Right atrium auricular region (tissue), 2 donors: ENCODE data around the gene MPRIP. TPM values are rescaled to one million over a fixed set of nuclear protein-coding genes. Genes with fewer than 3 reads are reported as not detected.
A peak's percentile ranks its signal among the peaks of the same experiment; 100 is the strongest.

Source experiments
- DNase-seq: peaks from one replicate; pipeline ENCODE4 v3.0.0-alpha.2; 2019; ENCODE audit warnings: low spot score
- H3K27ac ChIP-seq, 2 donors: fragments of 200-600 bp; sonication (generic); 1 replicate in 1 of 2; 2 replicates in 1 of 2; pipeline ENCODE4 v1.5.1; 2016 to 2019
- H3K27me3 ChIP-seq, 2 donors: fragments of 200-600 bp; sonication (generic); one replicate each; pipeline versions ENCODE4 v1.5.1 to v1.6.0; 2017 to 2019
- H3K36me3 ChIP-seq: fragments of 200-600 bp; sonication (generic); one replicate; pipeline ENCODE4 v1.5.1; 2016
- H3K4me1 ChIP-seq, 2 donors: fragments of 200-600 bp; sonication (generic); one replicate each; pipeline versions ENCODE4 v1.5.1 to v1.6.0; 2017 to 2019
- H3K4me3 ChIP-seq, 2 donors: fragments of 200-600 bp; sonication (generic); 1 replicate in 1 of 2; 2 replicates in 1 of 2; pipeline ENCODE4 v1.5.1; 2017 to 2019; ENCODE audit warnings: mild to moderate bottlenecking in 1 of 2, moderate library complexity in 1 of 2
- H3K9me3 ChIP-seq, 2 donors: fragments of 200-600 bp; sonication (generic); one replicate each; pipeline ENCODE4 v1.5.1; 2019
- total RNA-seq, 2 donors: library from RNA; depleted of rRNA; stranded (reverse); fragments of >200 nt; gene quantifications; one replicate each; pipeline ENCODE4 v1.1.0, GENCODE V29; 2016
- TF ChIP-seq, protein P1 (sequence below), 2 donors: fragments of 200-600 bp; sonication (generic); IDR thresholded peaks; one replicate each; pipeline ENCODE4 v1.5.1; 2019; ENCODE audit warnings: antibody characterized with exemption in 2 of 2

MPRIP gene
- total RNA-seq, 2 donors from 2014 or later: 102 to 145 TPM

DNA sequence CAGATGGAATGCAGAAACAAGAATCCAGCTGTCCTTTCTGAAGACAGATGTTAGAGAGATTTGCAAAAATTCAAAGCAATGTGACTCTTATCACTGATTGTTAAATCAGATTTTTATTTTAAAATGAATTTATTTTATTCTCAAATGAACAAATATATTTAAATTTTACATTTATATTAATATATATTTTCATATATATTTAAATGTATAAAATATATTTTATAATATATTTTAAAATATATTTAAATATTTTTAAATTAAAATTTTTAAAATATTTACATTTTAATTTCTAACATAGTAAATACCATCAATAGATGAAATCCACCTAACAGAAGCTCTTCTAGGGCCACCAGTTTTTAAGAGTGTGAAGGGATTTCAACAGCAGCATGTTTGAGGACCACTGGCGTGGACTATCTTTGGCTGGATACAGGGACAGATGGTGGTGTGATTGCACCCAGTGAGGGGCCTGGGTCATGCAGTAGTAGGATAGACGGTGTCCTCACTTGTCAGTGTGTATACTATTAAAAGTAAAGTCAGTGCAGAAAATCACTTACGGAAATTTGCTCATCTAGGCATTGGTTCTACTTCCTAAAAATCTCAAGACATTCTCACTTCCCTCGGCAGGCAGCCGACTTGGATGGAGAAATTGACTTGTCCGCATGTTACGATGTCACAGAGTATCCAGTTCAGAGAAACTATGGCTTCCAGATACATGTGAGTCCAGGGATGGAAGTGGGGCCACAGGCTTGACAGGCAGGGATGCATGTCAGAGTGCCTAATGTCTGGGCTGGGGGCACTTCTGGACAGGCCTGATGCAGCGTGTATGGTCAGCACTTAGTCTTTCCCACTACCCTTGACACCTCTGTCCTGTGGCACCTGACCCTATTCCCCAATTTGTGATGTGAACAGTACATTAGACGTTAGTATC is 107.5 kb downstream of the MPRIP start:
- TF ChIP-seq, protein P1, sequence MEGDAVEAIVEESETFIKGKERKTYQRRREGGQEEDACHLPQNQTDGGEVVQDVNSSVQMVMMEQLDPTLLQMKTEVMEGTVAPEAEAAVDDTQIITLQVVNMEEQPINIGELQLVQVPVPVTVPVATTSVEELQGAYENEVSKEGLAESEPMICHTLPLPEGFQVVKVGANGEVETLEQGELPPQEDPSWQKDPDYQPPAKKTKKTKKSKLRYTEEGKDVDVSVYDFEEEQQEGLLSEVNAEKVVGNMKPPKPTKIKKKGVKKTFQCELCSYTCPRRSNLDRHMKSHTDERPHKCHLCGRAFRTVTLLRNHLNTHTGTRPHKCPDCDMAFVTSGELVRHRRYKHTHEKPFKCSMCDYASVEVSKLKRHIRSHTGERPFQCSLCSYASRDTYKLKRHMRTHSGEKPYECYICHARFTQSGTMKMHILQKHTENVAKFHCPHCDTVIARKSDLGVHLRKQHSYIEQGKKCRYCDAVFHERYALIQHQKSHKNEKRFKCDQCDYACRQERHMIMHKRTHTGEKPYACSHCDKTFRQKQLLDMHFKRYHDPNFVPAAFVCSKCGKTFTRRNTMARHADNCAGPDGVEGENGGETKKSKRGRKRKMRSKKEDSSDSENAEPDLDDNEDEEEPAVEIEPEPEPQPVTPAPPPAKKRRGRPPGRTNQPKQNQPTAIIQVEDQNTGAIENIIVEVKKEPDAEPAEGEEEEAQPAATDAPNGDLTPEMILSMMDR (IDR thresholded peaks at IDR 0.05): no peak
- H3K27ac ChIP-seq: peak overlapping the region in 1 of 2 donors; percentile 37
- H3K4me1 ChIP-seq: peaks cover 0 to 35% of the 10 kb centered on the region in 2 donors
- H3K4me3 ChIP-seq: no peak overlapping the region
- no peaks in the 10 kb centered on the region for H3K27me3 ChIP-seq
- peak; percentile 63 for DNase-seq
- H3K9me3 ChIP-seq: no peaks in the 10 kb centered on the region
- peaks cover 61% of the 10 kb centered on the region for H3K36me3 ChIP-seq

DNA sequence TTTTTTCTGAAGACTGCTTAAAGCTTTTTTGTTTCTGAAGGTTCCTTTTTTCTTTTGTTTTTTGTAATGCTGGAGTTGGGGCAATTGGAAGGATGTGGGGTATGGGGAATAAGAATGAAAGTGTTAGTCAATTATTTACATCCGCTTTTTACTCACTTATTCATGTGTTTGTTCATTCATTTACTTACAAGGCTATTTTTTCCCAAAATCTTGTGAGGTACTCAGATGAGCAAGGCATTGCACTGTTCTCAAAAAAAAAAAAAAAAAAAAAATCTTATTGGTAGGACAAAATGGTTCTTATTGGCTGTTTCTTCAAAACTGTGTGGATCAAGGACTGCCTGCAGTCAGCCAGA is 108.2 kb downstream of the MPRIP start:
- Histone ChIP-seq H3K9me3 (no peaks in the 10 kb centered on the region), H3K4me1 (peaks cover 0 to 28% of the 10 kb centered on the region in 2 donors), H3K4me3 (no peak overlapping the region), H3K36me3 (peaks cover 64% of the 10 kb centered on the region), H3K27ac (peak overlapping the region; percentile 37 to 80), H3K27me3 (no peaks in the 10 kb centered on the region)
- TF ChIP-seq, protein P1 (IDR thresholded peaks at IDR 0.05): no peak
- no peak for DNase-seq

DNA sequence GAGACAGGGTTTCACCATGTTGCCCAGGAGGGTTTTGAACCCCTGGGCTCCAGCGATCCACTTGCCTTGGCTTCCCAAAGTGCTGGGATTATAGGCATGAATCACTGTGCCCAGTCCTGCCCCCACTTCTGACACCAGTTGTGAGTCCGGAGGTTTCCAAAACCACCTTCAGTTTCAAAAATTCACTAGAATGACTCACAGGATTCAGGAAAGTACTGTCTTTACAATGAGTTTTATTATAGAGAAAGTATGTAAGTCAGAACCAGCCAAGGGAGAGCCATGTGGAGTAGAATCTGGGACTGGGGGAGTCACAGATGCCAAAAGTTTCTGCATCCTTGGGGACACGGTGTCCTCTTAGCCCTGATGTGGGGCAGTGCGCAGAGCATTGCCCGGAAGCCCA is 108.8 kb downstream of the MPRIP start:
- DNase-seq: no peak
- Histone ChIP-seq H3K4me1 (peaks cover 0 to 26% of the 10 kb centered on the region in 2 donors), H3K9me3 (no peaks in the 10 kb centered on the region), H3K36me3 (peaks cover 63% of the 10 kb centered on the region), H3K4me3 (no peak overlapping the region), H3K27me3 (no peaks in the 10 kb centered on the region), H3K27ac (peak overlapping the region; percentile 64 to 80)
- TF ChIP-seq, protein P1 (IDR thresholded peaks at IDR 0.05): no peak

DNA sequence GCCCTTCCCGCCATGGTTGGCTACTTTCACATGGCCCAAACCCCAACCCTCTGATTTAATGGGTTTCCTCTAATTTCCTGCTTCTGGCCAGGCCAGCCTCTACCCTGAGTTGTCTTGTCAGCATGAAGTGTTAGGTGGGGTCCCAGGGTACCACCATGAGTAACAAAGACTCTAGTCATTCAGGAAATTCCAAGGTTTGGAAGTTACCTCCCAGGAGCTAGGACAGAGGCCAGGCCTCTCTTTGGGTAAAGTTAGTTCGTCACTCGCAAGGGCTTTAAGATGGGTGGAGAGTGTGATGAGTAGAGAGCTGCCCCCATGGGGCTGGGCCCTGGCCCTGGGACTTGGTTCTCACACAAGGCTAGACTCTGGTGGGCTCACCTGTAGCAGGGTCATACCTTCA is 109.3 kb downstream of the MPRIP start:
- H3K4me1 ChIP-seq: peaks cover 0 to 26% of the 10 kb centered on the region in 2 donors
- H3K27me3 ChIP-seq: no peaks in the 10 kb centered on the region
- TF ChIP-seq, protein P1 (IDR thresholded peaks at IDR 0.05): no peak
- no peak overlapping the region for H3K4me3 ChIP-seq
- DNase-seq: no peak
- no peaks in the 10 kb centered on the region for H3K9me3 ChIP-seq
- peaks cover 63% of the 10 kb centered on the region for H3K36me3 ChIP-seq
- peak overlapping the region; percentile 64 to 80 for H3K27ac ChIP-seq

DNA sequence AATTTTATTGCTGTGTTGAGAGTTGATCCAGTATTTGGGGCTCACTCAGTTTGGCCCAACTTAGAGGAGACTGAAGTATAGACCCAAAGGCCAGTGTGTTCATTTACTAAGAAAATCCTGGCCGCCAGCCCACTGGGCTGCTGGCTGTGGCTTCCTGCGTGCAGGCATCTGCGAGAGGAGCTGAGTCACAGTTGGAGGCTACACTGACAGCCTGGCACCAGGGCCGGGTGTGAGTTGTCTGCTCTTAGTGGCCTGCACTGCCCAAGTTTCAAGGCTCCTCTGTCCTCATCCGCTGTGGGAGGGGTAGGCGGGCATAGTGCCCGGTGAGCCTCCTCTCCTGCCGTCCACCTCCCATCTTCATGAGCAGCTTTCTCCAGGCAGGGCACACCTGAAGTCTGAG is 109.7 kb downstream of the MPRIP start:
- H3K36me3 ChIP-seq: peaks cover 63% of the 10 kb centered on the region

More for the DNA sequence above, 109.7 kb downstream of the MPRIP start:
- H3K9me3 ChIP-seq: no peaks in the 10 kb centered on the region
- H3K4me1 ChIP-seq: peaks cover 0 to 26% of the 10 kb centered on the region in 2 donors
- H3K4me3 ChIP-seq: no peak overlapping the region
- H3K27me3 ChIP-seq: no peaks in the 10 kb centered on the region
- DNase-seq: peak; percentile 97
- H3K27ac ChIP-seq: peak overlapping the region; percentile 64 to 80
- TF ChIP-seq, protein P1 (IDR thresholded peaks at IDR 0.05): no peak
